GM21737 (cell line): Measurements from ENCODE around the gene FRRS1L.
"Not testable (repeated sequence)": the region's sequence is repeated elsewhere in the genome, so short reads cannot be mapped to it uniquely, and the experiment has no call there.

ENCODE experiments used
- ATAC-seq: cut with Tn5 transposase; IDR thresholded peaks from one replicate; pipeline ENCODE4 v1.9.1; 2021; ENCODE audit warnings: mild to moderate bottlenecking, moderate library complexity; ENCODE audit not compliant: unreplicated experiment

The FRRS1L gene

DNA sequence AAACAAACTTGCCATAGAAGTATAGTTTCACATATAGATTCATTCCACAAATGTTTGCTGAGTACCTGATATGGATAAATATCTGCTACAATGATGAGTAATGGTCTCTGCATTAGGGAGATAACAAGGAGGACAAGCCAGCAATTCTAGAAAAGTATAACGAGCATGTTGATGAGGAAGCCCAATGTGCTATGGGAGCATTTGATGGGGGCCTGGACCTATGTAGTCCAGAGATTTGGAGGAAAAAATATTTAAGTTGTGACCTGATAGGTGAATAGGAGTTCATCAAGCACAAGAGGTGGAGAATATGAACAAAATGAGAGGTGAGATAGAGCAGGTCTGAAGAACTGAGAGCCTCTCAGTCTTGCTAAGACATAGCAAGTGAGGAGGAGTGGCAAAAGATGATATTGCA, 32.9 kb downstream of the FRRS1L start:
- no peak for ATAC-seq

DNA sequence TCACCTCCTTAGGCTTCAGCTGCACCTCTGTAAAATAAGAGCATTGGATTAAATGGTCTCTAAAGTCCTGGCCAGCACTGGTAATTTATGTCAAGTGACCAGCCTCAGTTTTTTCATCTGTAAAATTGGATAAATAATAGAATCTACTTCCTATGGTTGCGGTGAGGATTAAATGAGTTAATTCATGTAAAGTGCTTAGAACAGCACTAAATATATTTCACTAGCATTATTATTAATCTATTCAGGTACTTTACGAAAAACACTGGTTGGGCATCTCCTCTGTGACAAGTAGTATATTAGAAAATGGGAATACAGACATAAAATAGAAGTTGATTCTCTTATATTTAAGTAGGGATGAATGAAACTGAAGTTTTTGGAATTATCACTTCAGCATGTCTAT, 33.5 kb downstream of the FRRS1L start:
- no peak for ATAC-seq

- no peak for ATAC-seq
These were observed 34.5 kb downstream of the FRRS1L start for GRCh38 chr9:109132567-109133021.

GRCh38 chr9:109129470-109130197, 37.4 kb downstream of the FRRS1L start:
- ATAC-seq = no peak

DNA sequence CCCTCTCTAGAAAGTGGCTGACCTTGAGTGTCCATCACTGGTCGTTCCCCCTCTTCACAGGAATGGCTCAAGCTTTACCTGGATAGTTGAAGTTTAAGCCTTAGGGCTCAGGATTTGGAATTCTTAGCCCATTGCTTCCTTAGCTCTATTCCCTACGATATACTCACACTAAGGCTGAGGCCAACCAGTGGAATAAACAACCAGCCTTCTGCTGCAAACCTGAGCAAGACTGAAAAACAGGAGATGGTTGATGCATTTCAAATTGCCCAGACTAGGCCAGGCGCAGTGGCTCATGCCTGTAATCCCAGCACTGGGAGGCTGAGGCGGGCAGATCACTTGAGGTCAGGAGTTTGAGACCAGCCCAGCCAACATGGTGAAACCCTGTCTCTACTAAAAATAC, 40.4 kb downstream of the FRRS1L start:
- ATAC-seq = not testable (repeated sequence)

DNA sequence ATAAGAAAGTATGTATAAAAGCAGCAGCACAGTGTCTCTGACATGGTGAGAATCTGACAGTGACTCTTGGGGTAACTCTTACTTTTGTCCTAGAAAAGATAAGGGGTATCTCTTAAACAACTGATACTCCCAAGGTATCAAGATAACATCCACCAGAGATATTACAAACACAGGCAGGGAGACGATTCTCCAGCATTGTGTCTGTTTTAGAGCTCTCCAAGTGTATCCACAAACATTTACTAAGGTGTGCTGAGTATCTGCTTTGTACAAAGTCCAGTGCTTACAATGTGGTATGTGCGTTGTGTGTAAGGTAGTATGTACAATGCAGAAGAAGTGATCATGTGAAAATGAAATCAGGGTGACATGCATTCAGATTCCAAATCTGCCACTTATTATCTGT, 42.9 kb downstream of the FRRS1L start:
- ATAC-seq = no peak

- ATAC-seq = peak; percentile 34
These were observed 44.1 kb downstream of the FRRS1L start for GRCh38 chr9:109122726-109123621.

DNA sequence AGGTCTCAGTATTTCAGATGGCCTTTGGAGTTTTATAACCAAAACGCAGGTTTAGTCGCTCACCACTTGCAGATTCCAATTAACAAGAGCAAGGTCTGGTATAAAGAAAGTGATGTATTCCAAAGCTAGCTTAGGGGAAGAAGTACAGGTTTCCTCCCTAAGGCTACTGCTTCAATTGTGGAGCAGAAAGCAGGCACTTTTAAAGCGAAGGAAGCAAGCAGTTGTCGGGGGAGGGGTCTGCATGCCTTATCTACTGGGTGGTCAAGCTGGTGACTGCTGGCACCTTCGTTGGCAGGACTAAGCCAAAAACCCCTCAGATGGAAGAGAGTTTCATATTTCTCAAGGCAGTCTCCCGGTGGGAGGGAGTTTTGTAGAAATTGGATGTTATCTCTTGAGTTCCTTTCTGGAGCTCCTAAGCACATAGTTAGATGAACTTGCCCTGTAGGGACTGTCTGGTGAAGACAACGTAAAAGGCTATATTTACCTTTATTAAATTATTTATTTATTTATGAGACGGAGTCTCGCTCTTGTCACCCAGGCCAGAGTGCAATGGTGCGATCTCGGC, 45.7 kb downstream of the FRRS1L start:
- no peak for ATAC-seq

GRCh38 chr9:109120204-109120789, 46.8 kb downstream of the FRRS1L start:
- no peak for ATAC-seq

GRCh38 chr9:109119439-109120203, 47.4 kb downstream of the FRRS1L start, which contains the start of gene TMEM245:
Gene TMEM245, minus strand, starts transcription at chr9:109119947. Its CDS starts 34 bp downstream, at chr9:109119913.
- peak; percentile 93 for ATAC-seq

GRCh38 chr9:109118808-109119438, 48.1 kb downstream of the FRRS1L start:
- ATAC-seq = no peak

DNA sequence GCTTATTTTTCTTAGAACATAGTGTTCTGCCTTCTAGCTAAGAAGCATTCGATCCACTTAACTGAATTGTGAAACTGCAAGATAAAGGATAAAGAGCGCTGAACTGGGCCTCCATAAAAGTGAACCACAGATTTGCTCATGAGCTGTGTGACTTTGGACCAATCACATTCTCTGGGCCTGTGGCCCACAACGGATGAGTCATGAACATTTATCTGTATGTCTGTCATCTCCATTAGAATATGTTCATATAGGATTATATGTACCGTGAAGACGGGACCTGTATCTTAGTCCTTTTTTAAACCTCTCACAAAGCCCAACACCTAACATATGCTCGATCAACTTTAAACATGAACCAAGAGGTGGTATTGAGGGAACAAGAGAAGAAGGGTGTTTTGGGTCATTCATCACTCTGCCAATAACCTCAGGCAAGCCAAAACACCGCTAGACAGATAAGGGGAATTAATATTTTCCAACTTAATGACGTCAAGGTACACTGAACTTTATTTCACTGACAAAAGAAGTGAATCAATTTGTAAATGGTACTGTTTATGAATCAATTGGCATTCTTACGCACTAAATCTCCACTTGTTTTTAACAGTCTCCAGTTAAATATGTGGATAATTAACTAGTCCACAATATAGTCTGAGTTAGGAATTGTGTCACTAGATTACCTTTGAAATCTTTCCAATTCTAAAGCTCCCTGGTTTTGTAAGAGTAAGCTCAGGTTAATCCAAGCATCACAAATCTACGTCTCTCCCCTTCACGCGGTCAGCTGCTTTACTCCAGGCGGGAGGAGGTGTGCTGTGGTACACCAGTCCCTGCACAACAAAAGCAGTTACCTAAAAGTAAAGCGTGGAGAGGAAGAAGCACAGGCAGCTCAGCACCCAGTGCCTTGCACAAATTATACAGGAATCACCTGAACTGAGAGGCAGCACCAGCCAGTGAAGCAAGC, 48.9 kb downstream of the FRRS1L start:
- no peak for ATAC-seq

- ATAC-seq = no peak
These were observed 51.0 kb downstream of the FRRS1L start for GRCh38 chr9:109115931-109116526.

DNA sequence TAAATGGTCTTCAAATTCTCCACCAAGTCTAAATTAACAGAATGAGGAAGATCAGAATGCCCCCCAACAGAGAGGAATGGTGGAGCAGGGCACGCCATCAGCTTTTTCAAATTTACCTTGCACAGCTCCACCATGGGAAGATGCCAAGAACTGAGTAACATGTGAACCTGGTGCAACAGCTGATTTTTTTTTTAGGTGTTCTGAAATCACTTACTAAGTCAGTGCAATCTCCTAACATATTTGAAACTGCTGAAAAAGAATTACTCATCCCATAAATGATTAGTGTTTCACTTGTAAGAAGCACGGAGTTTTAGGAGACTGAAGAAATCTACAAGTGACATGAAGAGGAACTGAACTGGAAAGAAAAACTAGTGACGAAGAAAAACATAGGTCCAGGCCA, 52.4 kb downstream of the FRRS1L start:
- ATAC-seq = no peak

DNA sequence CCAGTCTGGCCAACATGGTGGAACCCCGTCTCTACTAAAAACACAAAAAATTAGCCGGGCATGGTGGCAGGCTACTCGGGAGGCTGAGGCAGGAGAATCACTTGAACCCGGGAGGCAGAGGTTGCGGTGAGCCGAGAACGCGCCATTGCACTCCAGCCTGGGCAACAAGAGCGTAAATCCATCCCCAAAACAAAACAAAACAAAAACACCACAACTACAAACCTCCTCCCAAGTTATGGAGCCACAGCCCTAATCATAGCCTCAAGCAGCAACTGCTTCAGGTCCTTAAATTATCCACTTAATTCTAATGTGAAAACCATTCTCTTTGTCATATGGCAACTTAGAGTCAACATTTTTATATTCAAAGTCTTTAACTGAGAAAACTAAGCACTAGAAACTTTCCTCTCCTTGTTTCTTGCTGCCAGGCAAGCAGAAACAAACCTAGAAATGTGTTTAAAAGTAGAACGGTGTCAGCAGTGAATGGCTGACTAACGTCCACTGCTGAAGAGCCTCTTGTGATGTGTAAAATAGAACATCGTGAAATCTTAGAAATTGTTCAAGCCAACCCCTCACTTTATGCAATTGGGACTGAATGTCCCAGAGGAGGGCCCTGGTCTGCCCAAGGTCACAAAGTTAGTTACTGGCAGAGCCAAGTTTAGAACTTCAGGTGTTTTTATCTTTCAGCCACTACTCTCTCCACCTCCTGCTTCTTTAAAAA, 53.0 kb downstream of the FRRS1L start:
- no peak for ATAC-seq

DNA sequence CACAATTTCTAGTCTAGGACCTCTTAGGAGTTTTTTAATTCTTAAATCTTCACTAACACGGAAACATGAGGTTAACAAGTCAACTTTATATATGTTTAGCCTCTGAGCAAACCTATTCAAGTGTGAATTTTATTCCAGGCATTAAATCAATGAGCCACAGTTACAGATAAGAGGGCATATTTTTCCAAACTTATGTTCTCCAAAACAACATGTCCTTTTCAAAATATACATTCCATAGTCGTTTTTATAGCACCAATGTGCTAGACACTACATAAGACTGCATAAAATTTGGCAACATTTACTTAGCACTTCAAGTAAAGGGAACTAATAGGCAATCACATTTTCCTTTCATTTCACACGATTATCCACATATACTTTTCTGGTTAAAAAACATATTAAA, 53.8 kb downstream of the FRRS1L start:
- ATAC-seq = no peak

GRCh38 chr9:109110329-109111021, 56.6 kb downstream of the FRRS1L start:
- ATAC-seq = peak; percentile 65
